Jurkat, Clone E6-1 (cell line): ENCODE measurements around the gene PYY. TPM values are rescaled to one million over a fixed set of nuclear protein-coding genes. Genes with fewer than 3 reads are reported as not detected.
"Not testable (repeated sequence)": the region's sequence is repeated elsewhere in the genome, so short reads cannot be mapped to it uniquely, and the experiment has no call there.

ENCODE experiments used
- DNase-seq: peaks from one replicate; pipeline ENCODE4 v3.0.0-alpha.2; 2011; ENCODE audit warnings: low read depth, low spot score
- H3K4me3 ChIP-seq: 2 replicates; pipeline ENCODE4 v1.5.1; 2011; ENCODE audit warnings: mild to moderate bottlenecking, low read length, control low read depth, moderate library complexity
- polyA plus RNA-seq: library from polyadenylated mRNA; unstranded; fragments of >200 nt; gene quantifications from one replicate; pipeline ENCODE4 v1.2.1, GENCODE V29; 2012; ENCODE audit warnings: missing spikeins; ENCODE audit not compliant: insufficient read length, insufficient read depth

Gene PYY
- not detected for polyA plus RNA-seq

DNA sequence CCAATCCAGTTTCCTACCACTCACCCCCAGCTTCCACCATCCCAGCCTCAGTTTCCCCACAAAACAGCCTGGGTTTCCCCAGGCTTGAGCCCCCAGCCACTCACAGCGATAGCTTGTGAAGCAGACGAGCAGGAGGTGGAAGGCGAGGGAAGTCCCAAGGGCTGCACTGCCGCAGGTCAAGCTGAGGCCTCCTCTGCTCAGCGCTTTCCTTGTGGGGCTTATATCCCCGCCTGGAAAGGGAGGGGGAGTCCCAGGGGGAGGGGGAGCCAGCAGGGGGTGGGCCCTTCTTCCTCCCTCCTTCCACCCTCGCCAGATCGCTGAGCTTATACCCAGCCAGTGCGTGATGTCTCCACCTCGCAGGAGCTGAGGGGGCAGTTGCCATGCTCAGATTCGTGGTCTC lies at the start of gene PYY:
PYY (minus strand) TSS at position 195 of the 400 bp plus-strand sequence. CDS start 457 bp downstream, outside the sequence.
- DNase-seq = no peak
- no peak within 1 kb of the TSS for H3K4me3 ChIP-seq

DNA sequence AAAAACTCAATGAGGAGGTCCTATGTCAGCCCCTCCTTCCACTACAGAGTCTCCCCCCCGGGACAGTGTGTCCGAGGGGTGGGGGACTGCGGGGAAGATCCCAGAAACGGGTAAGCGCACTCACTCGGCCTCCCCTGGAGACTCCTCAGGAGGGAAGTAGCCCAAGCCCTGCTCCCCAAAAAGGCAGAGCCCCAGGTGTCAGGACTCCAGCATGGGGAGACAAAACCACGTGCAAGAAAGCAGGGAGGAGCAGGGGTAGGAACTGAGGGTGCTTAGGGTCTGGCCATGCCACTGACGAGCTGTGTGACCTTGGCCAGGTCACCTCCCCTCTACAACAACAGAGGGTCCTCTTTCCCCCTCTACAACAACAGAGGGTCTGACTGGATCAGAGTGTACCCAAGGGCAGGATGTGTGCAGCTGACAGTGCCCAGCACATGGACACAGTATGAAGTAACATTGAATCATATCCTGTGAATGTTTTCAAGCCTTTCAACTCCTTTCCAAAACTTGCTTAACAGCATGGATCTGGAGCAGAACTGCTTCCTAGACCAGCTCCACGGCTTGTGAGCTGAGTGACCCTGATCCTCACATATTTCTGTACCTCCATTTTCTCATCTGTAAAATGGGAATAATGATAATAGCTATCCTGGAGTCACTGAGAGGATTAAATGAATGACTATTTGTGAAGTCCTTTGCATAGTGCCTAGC lies 48.6 kb upstream of the PYY start:
- no peak overlapping the region for H3K4me3 ChIP-seq
- DNase-seq = no peak

DNA sequence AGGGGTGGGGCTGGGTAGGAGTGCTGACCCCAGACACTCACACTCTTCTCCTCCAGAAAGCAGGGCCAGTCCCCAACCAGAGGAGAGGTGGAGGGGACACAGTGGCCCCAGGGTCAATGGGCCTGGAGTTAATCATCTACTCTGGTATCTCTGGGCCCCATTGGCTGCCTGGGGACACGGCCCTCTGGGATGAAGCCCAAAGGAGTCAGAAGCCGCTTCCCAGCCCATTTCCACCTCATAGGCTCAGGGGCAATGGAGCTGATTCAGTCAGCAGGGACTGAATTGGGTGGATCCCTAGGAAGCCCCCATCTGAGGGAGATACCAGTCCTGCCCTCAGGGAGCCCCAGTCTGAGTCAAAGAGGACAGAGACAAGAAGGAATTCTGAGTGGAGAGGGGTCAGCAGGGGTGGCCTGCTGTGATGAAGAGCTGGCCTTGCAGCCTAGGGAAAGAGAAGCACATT lies 47.8 kb upstream of the PYY start:
- no peak for DNase-seq
- H3K4me3 ChIP-seq = no peak overlapping the region

DNA sequence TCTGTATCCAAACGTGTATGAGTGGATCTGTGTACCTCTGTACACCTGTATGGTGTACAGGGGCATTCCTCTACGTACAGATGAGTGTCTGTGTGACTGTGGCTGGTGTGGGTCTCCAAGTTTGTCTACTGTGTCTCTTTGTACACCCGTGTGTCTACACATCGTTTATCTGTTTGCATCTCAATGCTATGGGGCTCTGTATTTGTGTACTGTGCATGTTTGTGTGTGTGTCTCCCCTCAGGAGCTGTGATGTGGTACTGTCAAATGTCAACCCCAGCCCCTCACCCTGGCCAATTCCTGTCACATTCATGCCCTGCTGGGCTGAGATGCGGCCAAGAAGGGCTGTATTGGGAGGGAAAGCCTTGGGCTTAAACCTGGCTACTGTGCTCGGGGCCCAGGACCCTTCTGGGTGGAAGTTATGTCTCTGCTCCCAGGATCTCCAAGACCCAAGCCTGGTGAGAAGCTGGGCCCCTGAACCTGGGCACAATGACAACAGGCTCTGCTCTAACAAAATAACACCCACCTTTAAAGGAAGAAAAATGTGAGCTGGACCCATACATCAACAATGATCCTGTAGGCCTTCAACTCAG lies 47.2 kb upstream of the PYY start:
- DNase-seq = no peak
- no peak overlapping the region for H3K4me3 ChIP-seq

DNA sequence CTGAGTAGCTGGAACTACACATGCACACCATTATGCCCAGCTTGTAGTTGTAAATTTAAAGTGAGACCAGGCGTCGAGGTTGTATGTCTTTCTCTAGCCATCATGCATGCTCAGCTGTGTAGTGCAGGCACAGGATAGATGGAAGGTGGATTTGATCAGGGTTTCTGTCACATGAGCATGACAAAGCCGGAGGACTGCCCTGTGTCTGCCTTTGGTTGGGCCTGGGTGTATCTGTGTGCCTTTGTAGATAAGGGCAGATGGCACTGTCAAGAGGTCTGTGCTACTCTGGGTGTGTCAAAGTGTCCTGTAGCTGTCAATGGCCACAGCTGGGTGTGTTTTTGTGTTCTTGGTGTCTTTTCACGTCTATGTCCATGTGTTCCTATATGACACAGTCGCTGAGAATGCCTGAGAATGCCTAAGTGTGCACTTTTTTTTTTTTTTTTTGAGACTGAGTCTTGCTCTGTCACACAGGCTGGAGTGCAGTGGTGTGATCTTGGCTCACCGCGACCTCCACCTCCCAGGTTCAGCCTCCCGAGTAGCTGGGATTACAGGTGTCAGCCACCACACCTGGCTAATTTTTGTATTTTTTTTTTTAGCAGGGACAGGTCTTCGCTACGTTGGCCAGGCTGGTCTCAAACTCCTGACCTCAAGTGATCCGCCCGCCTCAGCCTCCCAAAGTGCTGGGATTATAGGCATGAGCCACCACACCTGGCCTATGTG lies 46.6 kb upstream of the PYY start:
- no peak for DNase-seq
- no peak overlapping the region for H3K4me3 ChIP-seq

DNA sequence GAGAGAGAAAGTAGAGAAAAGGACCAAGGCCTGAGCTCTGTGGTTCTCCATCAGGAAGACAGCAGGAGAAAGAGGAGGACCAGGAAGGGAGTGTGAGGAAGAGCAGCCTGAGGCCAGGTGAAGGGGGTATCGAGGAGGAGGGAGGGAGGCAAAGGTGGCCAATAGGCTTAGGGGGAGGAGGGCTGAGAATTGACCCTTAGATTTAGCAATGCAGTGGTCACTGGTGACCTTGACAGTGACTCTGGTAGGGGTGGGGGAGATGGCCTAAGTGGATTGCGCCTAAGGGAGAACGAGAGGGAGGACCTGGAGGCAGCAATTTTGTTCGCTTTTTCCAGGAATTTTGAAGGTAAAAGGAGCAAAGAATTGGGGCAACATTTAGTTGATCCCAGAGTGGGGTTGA lies 45.3 kb upstream of the PYY start:
- DNase-seq = no peak
- H3K4me3 ChIP-seq = no peak overlapping the region

DNA sequence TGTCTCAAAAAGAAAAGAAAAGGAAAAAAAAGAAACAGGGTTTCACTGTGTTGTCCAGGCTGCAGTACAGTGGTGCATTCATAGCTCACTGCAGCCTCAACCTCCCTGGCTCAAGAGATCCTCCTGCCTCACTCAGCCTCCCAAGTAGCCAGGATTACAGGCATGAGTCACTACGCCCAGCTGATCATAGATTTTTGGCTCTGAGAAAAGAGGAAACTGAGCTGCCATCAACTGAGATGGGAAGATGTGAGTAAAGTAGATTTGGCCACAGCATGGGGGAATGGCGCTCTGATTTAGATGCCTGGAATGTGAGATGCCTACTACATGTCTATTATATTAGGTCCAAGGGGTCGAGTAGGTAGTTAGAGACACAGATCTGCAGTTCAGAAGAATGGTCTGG lies 44.8 kb upstream of the PYY start:
- DNase-seq = no peak
- H3K4me3 ChIP-seq = no peak overlapping the region

DNA sequence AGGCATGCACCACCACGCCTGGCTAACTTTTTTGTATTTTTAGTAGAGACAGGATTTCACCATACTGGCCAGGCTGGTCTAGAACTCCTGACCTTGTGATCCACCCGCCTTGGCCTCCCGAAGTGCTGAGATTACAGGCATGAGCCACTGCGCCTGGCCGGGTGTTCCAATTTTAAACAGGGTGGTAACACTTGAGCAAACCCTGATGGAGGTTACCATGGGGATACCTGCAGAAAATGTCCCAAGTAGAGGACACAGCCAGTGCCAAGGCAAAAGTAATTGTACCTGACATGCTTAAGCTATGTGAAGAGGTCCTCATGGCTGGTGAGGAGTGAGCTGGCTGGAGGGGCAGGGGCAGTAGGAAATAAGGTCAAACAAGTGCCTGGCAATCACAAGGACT lies 43.4 kb upstream of the PYY start:
- DNase-seq, H3K4me3 ChIP-seq: not testable (repeated sequence)

DNA sequence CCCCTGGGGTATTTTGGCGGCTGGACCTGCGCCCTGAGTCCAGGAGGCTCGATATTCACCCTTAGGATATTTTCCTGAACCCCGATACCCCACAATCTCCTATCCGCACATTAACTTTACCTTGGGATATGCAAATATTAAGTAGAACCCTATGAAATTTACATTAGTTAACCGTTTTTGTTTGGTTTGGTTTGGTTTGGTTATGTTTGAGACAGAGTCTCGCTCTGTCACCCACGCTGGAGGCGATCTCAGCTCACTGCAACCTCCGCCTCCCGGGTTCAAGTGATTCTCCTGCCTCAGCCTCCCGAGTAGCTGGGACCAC lies 41.4 kb upstream of the PYY start:
- no peak for DNase-seq
- H3K4me3 ChIP-seq = no peak overlapping the region

DNA sequence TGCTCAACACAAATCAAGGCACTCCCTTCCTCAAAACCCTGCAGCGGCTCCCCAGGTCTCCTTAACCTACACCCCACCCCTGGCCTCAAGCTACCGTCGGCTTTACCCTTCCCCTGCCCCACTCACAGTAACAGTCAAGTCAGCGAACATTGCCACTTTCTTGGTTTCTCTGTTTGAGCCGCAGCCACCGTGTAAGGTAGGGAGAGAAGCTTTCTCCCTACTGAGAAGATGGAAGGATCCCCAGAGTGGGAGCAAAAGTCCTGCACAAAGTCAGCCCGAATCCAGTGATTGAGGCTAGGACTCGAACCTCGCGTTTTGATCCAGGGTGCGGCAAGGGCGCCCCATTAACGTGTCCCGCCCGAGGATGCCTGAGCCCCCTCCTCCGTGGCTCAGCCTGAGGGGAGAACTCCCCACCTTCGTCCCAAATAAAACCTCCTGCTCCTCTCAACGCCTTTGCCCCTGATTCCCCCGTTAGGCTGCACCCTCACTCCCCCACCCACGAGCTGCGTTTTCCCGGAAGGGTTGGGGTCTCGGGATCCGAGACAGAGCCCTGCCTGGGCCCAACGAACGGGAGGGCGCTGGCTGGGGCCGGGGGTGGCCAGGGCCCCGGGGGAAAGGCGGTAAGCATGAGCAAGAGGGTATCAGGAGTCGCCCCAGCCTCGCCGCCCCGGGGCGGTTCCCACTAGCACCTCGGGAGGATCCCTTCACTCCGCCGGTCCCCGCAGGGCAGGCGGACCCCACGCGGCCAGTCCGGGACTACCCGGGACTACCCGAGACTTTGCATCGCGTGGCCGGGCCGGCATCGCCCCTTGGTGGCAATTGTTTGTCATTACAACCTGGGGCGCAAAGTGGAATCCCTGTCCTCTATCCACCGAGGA lies 40.8 kb upstream of the PYY start:
- H3K4me3 ChIP-seq = peak overlapping the region; percentile 18; the same call in 1 of the 2 replicates

DNA sequence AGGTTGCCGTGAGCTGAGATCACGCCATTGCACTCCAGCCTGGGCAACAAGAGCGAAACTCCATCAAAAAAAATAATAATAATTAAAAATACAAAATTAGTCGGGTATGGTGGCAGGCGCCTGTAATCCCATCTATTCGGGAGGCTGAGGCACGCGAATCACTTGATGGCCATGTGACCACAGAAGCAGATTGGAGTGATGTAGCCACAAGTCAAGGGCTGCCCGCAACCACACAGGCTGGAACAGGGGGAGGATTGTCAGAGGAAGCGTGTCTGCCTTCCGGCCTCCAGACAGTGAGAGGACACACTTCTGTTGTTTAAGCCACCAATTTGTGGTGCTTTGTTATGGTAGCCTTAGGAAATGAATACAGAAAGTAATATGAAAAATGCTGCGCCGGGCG lies 38.9 kb upstream of the PYY start:
- DNase-seq = no peak
- no peak overlapping the region for H3K4me3 ChIP-seq

More for the DNA sequence above, 40.8 kb upstream of the PYY start:
- DNase-seq = peak; percentile 27

DNA sequence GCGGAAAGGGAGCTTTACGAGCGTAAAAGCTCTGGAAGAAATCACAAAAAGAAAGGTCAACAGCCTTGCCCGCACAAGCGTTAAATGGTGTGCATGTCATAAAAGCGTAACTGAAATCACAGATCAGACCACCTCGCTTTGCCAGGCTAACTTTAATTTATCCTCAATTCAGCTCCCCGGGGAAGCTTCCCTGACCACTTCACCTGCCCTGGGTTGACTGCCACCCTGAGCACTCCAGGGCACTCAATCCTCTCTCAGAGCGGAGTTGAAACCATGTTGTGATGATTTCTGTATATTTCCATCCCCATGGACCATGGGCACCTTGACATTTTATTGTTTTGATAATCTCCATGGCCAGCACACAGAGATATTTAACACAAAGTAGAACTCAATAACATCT lies 34.6 kb upstream of the PYY start:
- no peak for DNase-seq
- H3K4me3 ChIP-seq = no peak overlapping the region

DNA sequence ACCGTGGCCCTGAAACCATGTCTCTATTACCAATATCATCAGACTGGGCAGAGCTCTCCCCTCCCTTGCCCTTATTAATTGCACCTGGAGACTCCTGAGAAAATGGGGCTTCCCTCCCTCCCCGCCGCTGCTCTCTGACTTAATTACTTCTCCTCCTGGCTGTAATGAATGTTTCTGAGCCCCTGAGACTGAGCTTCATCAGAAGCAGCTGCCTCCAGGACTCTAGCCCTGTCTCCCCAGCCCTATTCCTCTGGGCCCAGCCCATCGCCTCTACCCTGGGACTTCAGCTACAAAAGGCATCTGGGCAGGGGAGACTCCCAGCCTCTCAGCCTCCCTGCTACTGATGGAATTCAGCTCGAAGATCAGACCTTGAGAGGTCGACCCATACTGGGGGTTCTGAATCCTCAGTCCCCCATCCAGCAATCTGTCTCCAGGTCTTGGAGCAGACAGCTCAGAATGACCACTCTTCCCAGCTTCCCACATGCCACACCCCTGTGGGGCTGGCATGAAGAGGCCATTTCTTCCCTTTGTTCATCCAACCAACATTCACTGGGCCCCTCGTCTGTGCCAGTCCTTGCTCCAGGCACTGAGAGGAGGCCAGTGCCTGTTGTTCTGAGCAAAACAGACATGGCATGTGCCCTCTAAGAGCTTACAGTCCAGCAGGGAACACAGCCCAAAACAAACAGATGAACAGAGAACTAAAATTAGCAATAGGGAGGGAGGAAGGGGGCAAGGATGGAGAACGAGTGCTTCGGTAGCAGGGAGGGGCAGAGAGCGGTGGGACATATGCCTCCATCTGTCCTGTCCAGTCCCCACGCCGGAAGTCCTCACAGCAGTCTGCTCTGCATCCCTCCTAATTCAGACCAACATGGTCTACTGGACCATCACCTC lies 33.6 kb upstream of the PYY start:
- no peak for DNase-seq
- H3K4me3 ChIP-seq = no peak overlapping the region

DNA sequence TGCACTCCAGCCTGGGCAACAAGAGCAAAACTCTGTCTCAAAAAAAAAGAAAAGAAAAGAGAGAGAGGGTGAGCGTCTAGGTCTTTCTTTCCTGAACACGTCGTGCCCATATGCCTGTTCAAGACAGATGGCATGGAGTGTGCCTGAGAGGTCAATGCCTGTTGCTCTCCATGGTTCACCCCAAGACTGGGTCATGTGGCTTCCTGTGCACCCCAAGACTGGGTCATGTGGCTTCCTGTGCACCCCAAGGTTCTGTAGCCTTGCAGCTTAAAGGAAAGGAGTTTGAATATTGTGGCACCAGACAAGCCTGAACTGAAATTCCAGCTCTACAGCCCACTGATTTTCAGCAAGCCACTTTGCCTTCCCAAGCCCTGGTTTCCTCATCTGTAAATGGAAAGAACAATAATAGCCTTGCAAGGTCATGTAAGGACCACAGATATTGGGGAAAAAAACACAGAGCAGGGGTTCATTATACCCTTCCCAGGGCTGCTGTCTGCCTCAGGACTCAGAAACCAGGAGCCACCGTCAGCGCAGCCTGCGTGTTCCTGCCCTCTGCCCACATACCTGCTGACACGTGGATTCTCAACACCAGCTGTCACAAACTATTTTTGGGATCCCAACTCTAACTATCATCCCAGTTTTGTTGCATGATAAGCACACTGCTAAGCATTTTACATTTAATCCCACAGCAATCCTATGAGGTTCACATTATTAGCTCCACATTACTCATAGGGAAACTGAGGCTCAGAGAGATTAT lies 32.7 kb upstream of the PYY start:
- H3K4me3 ChIP-seq = no peak overlapping the region
- DNase-seq = no peak

DNA sequence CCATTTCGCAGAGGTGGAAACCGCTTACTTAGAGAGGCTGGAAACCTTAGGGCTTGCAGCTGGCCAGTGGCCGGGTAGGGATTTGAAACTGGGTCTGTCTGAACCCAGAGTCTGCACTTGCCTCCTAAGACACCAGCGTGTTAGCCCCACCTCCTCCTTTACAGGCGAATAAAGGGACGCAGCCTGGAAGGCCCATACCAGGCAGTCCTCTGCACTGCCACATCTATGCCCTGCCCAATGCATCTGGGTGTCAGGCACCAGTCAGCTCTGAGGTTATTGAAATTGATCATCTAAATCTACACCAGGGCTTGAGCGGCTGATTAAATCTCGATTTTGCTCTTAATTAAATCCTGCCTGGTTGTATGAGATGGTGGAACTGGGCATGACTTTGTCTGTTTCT lies 30.8 kb upstream of the PYY start:
- DNase-seq = no peak
- H3K4me3 ChIP-seq = no peak overlapping the region

DNA sequence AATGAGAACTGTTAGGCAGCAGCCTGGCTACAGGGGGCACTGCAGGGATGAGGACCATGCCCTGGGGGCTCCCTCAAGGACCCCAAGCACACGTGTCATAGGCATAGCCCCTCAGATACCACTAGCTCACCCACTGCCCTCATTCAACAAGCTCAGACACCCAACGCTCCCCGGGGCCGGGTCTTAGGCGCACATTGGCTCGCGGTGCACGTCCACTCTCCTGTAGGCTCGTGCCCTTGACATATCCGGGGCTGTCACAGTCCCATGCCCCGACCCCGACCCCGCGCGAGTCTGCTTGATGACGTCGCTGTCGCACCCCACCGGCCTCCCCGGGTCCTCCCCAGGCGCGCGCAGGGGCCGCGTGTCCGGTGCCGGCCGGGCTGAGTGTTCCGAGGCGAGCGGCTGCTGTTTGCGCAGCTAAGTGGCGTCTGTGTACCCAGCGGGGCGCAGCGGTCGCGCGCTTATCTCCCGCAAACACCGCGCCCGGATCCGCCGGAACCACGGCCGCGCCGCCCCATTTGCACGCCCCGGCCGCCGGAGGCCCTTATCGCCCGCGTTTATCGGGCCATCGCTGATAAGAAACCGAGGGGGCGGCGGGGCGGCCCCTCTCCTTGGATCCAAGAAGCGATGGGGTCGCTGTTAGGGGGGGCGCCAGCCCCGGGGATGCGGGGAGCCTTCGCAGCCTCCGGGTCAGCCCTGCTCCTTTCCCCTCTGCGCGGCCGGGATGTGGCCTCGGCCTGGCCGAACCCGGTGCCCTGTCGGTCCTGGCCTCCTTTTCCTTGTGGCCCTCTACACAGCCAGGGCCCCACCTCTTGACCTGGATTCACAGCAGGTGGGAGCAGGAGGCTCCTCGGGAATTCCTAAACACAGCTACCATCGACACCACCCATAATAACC lies 30.0 kb upstream of the PYY start:
- H3K4me3 ChIP-seq = no peak overlapping the region

DNA sequence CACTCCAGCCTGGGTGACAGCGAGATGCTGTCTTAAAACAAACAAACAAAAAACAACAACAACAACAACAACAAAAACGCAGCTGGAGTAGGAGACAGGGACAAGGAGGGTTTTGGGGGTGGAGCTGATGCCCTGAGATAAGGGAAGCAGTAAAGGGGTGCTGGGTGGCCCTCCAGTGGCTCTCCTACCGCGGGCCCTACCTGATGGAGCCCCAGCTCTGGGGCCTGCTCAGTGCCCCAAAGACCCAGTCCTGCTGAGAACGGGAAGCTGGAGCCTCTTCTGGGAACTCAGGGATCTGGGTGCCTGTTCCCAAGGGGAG lies 29.4 kb upstream of the PYY start:
- no peak overlapping the region for H3K4me3 ChIP-seq
- no peak for DNase-seq

More for the DNA sequence above, 30.0 kb upstream of the PYY start:
- DNase-seq = no peak
